Activated naive CD8-positive, alpha-beta T cell treated with anti-CD3 and anti-CD28 coated beads, Interleukin-2, amount 10 ng/mL, durations not matched to agents 7 days and 5 days (primary cell): ENCODE results near the gene OBSCN. TPM values are rescaled to one million over a fixed set of nuclear protein-coding genes. Genes with fewer than 3 reads are reported as not detected.

ENCODE experiments used
- ATAC-seq: fragments of 150-1000 bp; cut with Tn5 transposase; one replicate; pipeline ENCODE4 v1.10.0; 2021; ENCODE audit warnings: low read depth, moderate library complexity
- POLR2A ChIA-PET: fragments of 350-600 bp; sonication (Branson Sonifier 250); formaldehyde crosslinking; loops from one replicate; lab custom pipeline; 2021; ENCODE audit warnings: antibody characterized with exemption; lab: Charles Lee
- DNase-seq: peaks from one replicate; pipeline ENCODE4 v3.0.0; 2021
- H3K27ac Mint-ChIP-seq: one replicate; pipeline ENCODE4 v1.8.0; 2022; ENCODE audit warnings: mild to moderate bottlenecking, mixed read lengths
- H3K27me3 Mint-ChIP-seq: one replicate; pipeline ENCODE4 v1.8.0; 2022; ENCODE audit warnings: mild to moderate bottlenecking, moderate library complexity, mixed read lengths
- H3K36me3 Mint-ChIP-seq: one replicate; pipeline ENCODE4 v1.8.0; 2021; ENCODE audit warnings: mild to moderate bottlenecking, mixed read lengths
- H3K4me1 Mint-ChIP-seq: one replicate; pipeline ENCODE4 v1.8.0; 2021; ENCODE audit warnings: mixed read lengths
- H3K4me3 Mint-ChIP-seq: one replicate; pipeline ENCODE4 v1.8.0; 2022; ENCODE audit warnings: mild to moderate bottlenecking, moderate library complexity, mixed read lengths
- H3K9me3 Mint-ChIP-seq: one replicate; pipeline ENCODE4 v1.8.0; 2021; ENCODE audit warnings: mixed read lengths
- total RNA-seq, 2 experiments: library from RNA; stranded (reverse); gene quantifications; one replicate each; pipeline ENCODE4 v1.2.3, GENCODE V29; 2021

Gene OBSCN
- total RNA-seq = 10 to 100 TPM; 44.3 to 44.7 TPM

GRCh38 chr1:228207851-228208821 lies at the start of gene OBSCN:
Gene OBSCN, plus strand, starts transcription at chr1:228208044. Its CDS starts 3,740 bp downstream, at chr1:228211784.
- no peaks in the 10 kb centered on the region for H3K36me3 Mint-ChIP-seq
- H3K27me3 Mint-ChIP-seq = peaks cover 17% of the 10 kb centered on the region
- no peak within 1 kb of the TSS for H3K4me3 Mint-ChIP-seq
- no peaks in the 10 kb centered on the region for H3K9me3 Mint-ChIP-seq
- DNase-seq (no peak), ATAC-seq (no peak)
- no peak within 1 kb of the TSS for H3K27ac Mint-ChIP-seq
- POLR2A ChIA-PET = no interaction called here
- H3K4me1 Mint-ChIP-seq = peaks cover 2% of the 10 kb centered on the region

- Mint-ChIP-seq H3K9me3 (no peaks in the 10 kb centered on the region), H3K27ac (no peak overlapping the region), H3K4me1 (peaks cover 29% of the 10 kb centered on the region), H3K36me3 (no peaks in the 10 kb centered on the region), H3K27me3 (no peaks in the 10 kb centered on the region), H3K4me3 (no peak overlapping the region)
- POLR2A ChIA-PET = no interaction called here
- ATAC-seq (no peak), DNase-seq (no peak)
Measured at GRCh38 chr1:228158151-228159007, 49.5 kb upstream of the OBSCN start.

GRCh38 chr1:228159008-228159665 lies 48.7 kb upstream of the OBSCN start:
- Mint-ChIP-seq H3K27ac (no peak overlapping the region), H3K9me3 (no peaks in the 10 kb centered on the region), H3K36me3 (no peaks in the 10 kb centered on the region), H3K4me3 (no peak overlapping the region), H3K4me1 (peaks cover 30% of the 10 kb centered on the region), H3K27me3 (no peaks in the 10 kb centered on the region)
- no peak for DNase-seq
- POLR2A ChIA-PET = interaction anchor here (0.6 to 0.8 kb wide), 2 partner anchors 19 to 21 kb away, joined by 3 to 4 read pairs; no protein-coding TSS in a partner anchor
- no peak for ATAC-seq

GRCh38 chr1:228160201-228160761 lies 47.6 kb upstream of the OBSCN start:
- no peak overlapping the region for H3K4me3 Mint-ChIP-seq
- no peaks in the 10 kb centered on the region for H3K9me3 Mint-ChIP-seq
- H3K27ac Mint-ChIP-seq = no peak overlapping the region
- ATAC-seq = no peak
- no peaks in the 10 kb centered on the region for H3K36me3 Mint-ChIP-seq
- H3K27me3 Mint-ChIP-seq = no peaks in the 10 kb centered on the region
- POLR2A ChIA-PET = interaction anchor here (1.3 kb wide), 1 partner anchor 20 kb away, joined by 6 read pairs; no protein-coding TSS in a partner anchor
- no peak for DNase-seq
- H3K4me1 Mint-ChIP-seq = peaks cover 35% of the 10 kb centered on the region

GRCh38 chr1:228161362-228161761 lies 46.5 kb upstream of the OBSCN start:
- Mint-ChIP-seq H3K4me1 (peaks cover 32% of the 10 kb centered on the region), H3K9me3 (no peaks in the 10 kb centered on the region), H3K27ac (peak overlapping the region; percentile 75), H3K4me3 (no peak overlapping the region), H3K27me3 (no peaks in the 10 kb centered on the region), H3K36me3 (no peaks in the 10 kb centered on the region)
- no peak for ATAC-seq
- no peak for DNase-seq
- POLR2A ChIA-PET = interaction anchor here (1.3 to 2.9 kb wide), 2 partner anchors 19 to 21 kb away, joined by 6 to 13 read pairs; no protein-coding TSS in a partner anchor

- ATAC-seq (no peak), DNase-seq (no peak)
- no peaks in the 10 kb centered on the region for H3K36me3 Mint-ChIP-seq
- H3K4me1 Mint-ChIP-seq = peaks cover 35% of the 10 kb centered on the region
- no peaks in the 10 kb centered on the region for H3K27me3 Mint-ChIP-seq
- peak overlapping the region; percentile 75 for H3K27ac Mint-ChIP-seq
- H3K9me3 Mint-ChIP-seq = no peaks in the 10 kb centered on the region
- POLR2A ChIA-PET = interaction anchor here (1.0 to 2.9 kb wide), 5 partner anchors 11 to 302 kb away, joined by 3 to 13 read pairs (median 4); partner anchors contain the start of gene GUK1
- no peak overlapping the region for H3K4me3 Mint-ChIP-seq
Measured at GRCh38 chr1:228161866-228162265, 46.0 kb upstream of the OBSCN start.

- H3K4me1 Mint-ChIP-seq = peaks cover 32% of the 10 kb centered on the region
- DNase-seq (no peak), ATAC-seq (no peak)
- peak overlapping the region; percentile 10 for H3K4me3 Mint-ChIP-seq
- H3K9me3 Mint-ChIP-seq = no peaks in the 10 kb centered on the region
- H3K27ac Mint-ChIP-seq = peak overlapping the region; percentile 75
- H3K27me3 Mint-ChIP-seq = no peaks in the 10 kb centered on the region
- POLR2A ChIA-PET = interaction anchor here (1.0 to 2.9 kb wide), 4 partner anchors 12 to 302 kb away, joined by 3 to 13 read pairs (median 4); partner anchors contain the start of gene GUK1
- no peaks in the 10 kb centered on the region for H3K36me3 Mint-ChIP-seq
Measured at GRCh38 chr1:228162286-228163006, 45.4 kb upstream of the OBSCN start.

- DNase-seq = no peak
- Mint-ChIP-seq H3K27ac (peak overlapping the region; percentile 75), H3K4me1 (peaks cover 33% of the 10 kb centered on the region), H3K4me3 (no peak overlapping the region), H3K27me3 (no peaks in the 10 kb centered on the region), H3K36me3 (no peaks in the 10 kb centered on the region), H3K9me3 (no peaks in the 10 kb centered on the region)
- POLR2A ChIA-PET = interaction anchor here (0.6 to 2.9 kb wide), 5 partner anchors 10 to 57 kb away, joined by 3 to 13 read pairs (median 4); partner anchors contain the start of gene GUK1
- ATAC-seq = no peak
Measured at GRCh38 chr1:228163007-228163753, 44.7 kb upstream of the OBSCN start.

GRCh38 chr1:228163776-228164519 lies 43.9 kb upstream of the OBSCN start:
- DNase-seq (no peak), ATAC-seq (no peak)
- Mint-ChIP-seq H3K27me3 (no peaks in the 10 kb centered on the region), H3K4me3 (peak overlapping the region; percentile 74), H3K27ac (peak overlapping the region; percentile 96), H3K4me1 (peaks cover 33% of the 10 kb centered on the region), H3K9me3 (no peaks in the 10 kb centered on the region), H3K36me3 (no peaks in the 10 kb centered on the region)
- POLR2A ChIA-PET = interaction anchor here (0.6 to 3.3 kb wide), 7 partner anchors 10 to 82 kb away, joined by 3 to 62 read pairs (median 9); partner anchors contain the start of genes ARF1 and GUK1

GRCh38 chr1:228164561-228165371 lies 43.1 kb upstream of the OBSCN start:
- no peaks in the 10 kb centered on the region for H3K9me3 Mint-ChIP-seq
- POLR2A ChIA-PET = interaction anchor here (1.0 to 3.3 kb wide), 14 partner anchors 8 to 322 kb away, joined by 3 to 62 read pairs (median 7); partner anchors contain the start of genes ARF1, GUK1, MRPL55 and TRIM11
- DNase-seq (no peak), ATAC-seq (no peak)
- no peaks in the 10 kb centered on the region for H3K36me3 Mint-ChIP-seq
- H3K27me3 Mint-ChIP-seq = no peaks in the 10 kb centered on the region
- peak overlapping the region; percentile 96 for H3K27ac Mint-ChIP-seq
- peak overlapping the region; percentile 94 for H3K4me3 Mint-ChIP-seq
- H3K4me1 Mint-ChIP-seq = peaks cover 34% of the 10 kb centered on the region
